Mesodermal cell (in vitro differentiated cells): ENCODE data around the gene SEPHS1.
A peak's percentile ranks its signal among the peaks of the same experiment; 100 is the strongest.

Experiments
- H3K27ac ChIP-seq: 2 replicates; pipeline ENCODE4 v1.7.0; 2013; ENCODE audit warnings: mild to moderate bottlenecking, low read depth, low read length, moderate library complexity; ENCODE audit not compliant: severe bottlenecking
- H3K36me3 ChIP-seq: 2 replicates; pipeline ENCODE4 v1.7.1; 2013; ENCODE audit warnings: mild to moderate bottlenecking, low read length, moderate library complexity; ENCODE audit not compliant: control insufficient read depth, insufficient read depth
- H3K4me1 ChIP-seq: one replicate; pipeline ENCODE4 v1.7.1; 2013; ENCODE audit warnings: mild to moderate bottlenecking, low read length; ENCODE audit not compliant: insufficient read depth, control insufficient read depth, poor library complexity, severe bottlenecking
- H3K4me3 ChIP-seq: 2 replicates; pipeline ENCODE4 v1.7.0; 2013; ENCODE audit warnings: low read length, control low read depth, mild to moderate bottlenecking; ENCODE audit not compliant: insufficient read depth, poor library complexity, severe bottlenecking; ENCODE audit errors: extremely low read depth
- H3K9me3 ChIP-seq: 2 replicates; pipeline ENCODE4 v1.7.1; 2013; ENCODE audit warnings: mild to moderate bottlenecking, low read length, moderate library complexity; ENCODE audit not compliant: control insufficient read depth
- WGBS, 2 experiments: methylation state at CpG; one replicate each; pipeline ENCODE4 v1.1.5; 2013; ENCODE audit warnings: missing lambda C conversion rate in 2 of 2; ENCODE audit not compliant: insufficient coverage in 2 of 2; 5-methylcytosine and 5-hydroxymethylcytosine counted together

SEPHS1 gene

GRCh38 chr10:13327534-13327933, 20.6 kb downstream of the SEPHS1 start:
- no peak overlapping the region for H3K27ac ChIP-seq
- whole genome bisulfite sequencing, 2 experiments: 87 to 93% methylated on average over 2 of the region's 3 CpGs
- H3K4me3 ChIP-seq: no peak overlapping the region
- H3K9me3 ChIP-seq: no peaks in the 10 kb centered on the region
- peaks cover 94% of the 10 kb centered on the region for H3K36me3 ChIP-seq
- no peaks in the 10 kb centered on the region for H3K4me1 ChIP-seq

GRCh38 chr10:13322615-13323148, 25.4 kb downstream of the SEPHS1 start:
- Histone ChIP-seq H3K9me3 (no peaks in the 10 kb centered on the region), H3K36me3 (peaks cover 84% of the 10 kb centered on the region), H3K27ac (no peak overlapping the region), H3K4me1 (no peaks in the 10 kb centered on the region), H3K4me3 (no peak overlapping the region)
- WGBS, 2 experiments: 96 to 97% methylated on average over 17 to 21 of the region's 24 CpGs

- peaks cover 78% of the 10 kb centered on the region for H3K36me3 ChIP-seq
- H3K9me3 ChIP-seq: no peaks in the 10 kb centered on the region
- no peak overlapping the region for H3K27ac ChIP-seq
- no peak overlapping the region for H3K4me3 ChIP-seq
- no peaks in the 10 kb centered on the region for H3K4me1 ChIP-seq
- WGBS, 2 experiments: 90 to 93% methylated on average over 12 to 13 of the region's 13 CpGs
Observed at GRCh38 chr10:13321576-13321975, 26.5 kb downstream of the SEPHS1 start.

GRCh38 chr10:13319166-13319565, 28.9 kb downstream of the SEPHS1 start:
- H3K27ac ChIP-seq: no peak overlapping the region
- 86 to 100% methylated on average over 3 to 6 of the region's 7 CpGs for WGBS, 2 experiments
- H3K9me3 ChIP-seq: no peaks in the 10 kb centered on the region
- H3K4me1 ChIP-seq: no peaks in the 10 kb centered on the region
- H3K36me3 ChIP-seq: peaks cover 56% of the 10 kb centered on the region
- H3K4me3 ChIP-seq: no peak overlapping the region

GRCh38 chr10:13317474-13317873, 30.6 kb downstream of the SEPHS1 start:
- H3K36me3 ChIP-seq: peaks cover 39% of the 10 kb centered on the region
- no peak overlapping the region for H3K4me3 ChIP-seq
- no peaks in the 10 kb centered on the region for H3K9me3 ChIP-seq
- WGBS, 2 experiments: 95 to 100% methylated on average over 4 of the region's 6 CpGs
- H3K27ac ChIP-seq: peak overlapping the region; percentile 6
- H3K4me1 ChIP-seq: no peaks in the 10 kb centered on the region

- Histone ChIP-seq H3K27ac (no peak overlapping the region), H3K4me3 (no peak overlapping the region), H3K36me3 (peaks cover 32% of the 10 kb centered on the region), H3K9me3 (no peaks in the 10 kb centered on the region), H3K4me1 (no peaks in the 10 kb centered on the region)
- 89 to 95% methylated on average over 6 to 7 of the region's 7 CpGs for WGBS, 2 experiments
Observed at GRCh38 chr10:13316635-13317311, 31.3 kb downstream of the SEPHS1 start.

- H3K36me3 ChIP-seq: peaks cover 18% of the 10 kb centered on the region
- H3K27ac ChIP-seq: no peak overlapping the region
- H3K9me3 ChIP-seq: no peaks in the 10 kb centered on the region
- no peak overlapping the region for H3K4me3 ChIP-seq
- H3K4me1 ChIP-seq: no peaks in the 10 kb centered on the region
Observed at GRCh38 chr10:13315361-13315760, 32.7 kb downstream of the SEPHS1 start.

GRCh38 chr10:13311177-13311575, 36.9 kb downstream of the SEPHS1 start:
- Histone ChIP-seq H3K27ac (no peak overlapping the region), H3K36me3 (no peaks in the 10 kb centered on the region), H3K4me3 (no peak overlapping the region), H3K9me3 (no peaks in the 10 kb centered on the region), H3K4me1 (no peaks in the 10 kb centered on the region)
- 90 to 92% methylated on average over 3 to 4 of the region's 5 CpGs for WGBS, 2 experiments

GRCh38 chr10:13310518-13311176, 37.4 kb downstream of the SEPHS1 start:
- Histone ChIP-seq H3K4me1 (no peaks in the 10 kb centered on the region), H3K27ac (no peak overlapping the region)
- WGBS, 2 experiments: 89 to 92% methylated on average over 6 of the region's 7 CpGs

GRCh38 chr10:13309792-13310191, 38.3 kb downstream of the SEPHS1 start:
- Histone ChIP-seq H3K9me3 (no peaks in the 10 kb centered on the region), H3K36me3 (no peaks in the 10 kb centered on the region), H3K4me3 (no peak overlapping the region), H3K27ac (no peak overlapping the region), H3K4me1 (no peaks in the 10 kb centered on the region)
- 84 to 92% methylated on average over 2 of the region's 2 CpGs for WGBS, 2 experiments

More at GRCh38 chr10:13310518-13311176, 37.4 kb downstream of the SEPHS1 start:
- Histone ChIP-seq H3K4me3 (no peak overlapping the region), H3K36me3 (no peaks in the 10 kb centered on the region), H3K9me3 (no peaks in the 10 kb centered on the region)

GRCh38 chr10:13308096-13308495, 40.0 kb downstream of the SEPHS1 start:
- Histone ChIP-seq H3K36me3 (no peaks in the 10 kb centered on the region), H3K9me3 (no peaks in the 10 kb centered on the region), H3K4me1 (no peaks in the 10 kb centered on the region), H3K27ac (no peak overlapping the region), H3K4me3 (no peak overlapping the region)
- 94 to 96% methylated on average over 5 to 6 of the region's 6 CpGs for WGBS, 2 experiments
